T-helper 9 cell (primary cell): Measurements from ENCODE around the gene EFNA5.
"Not testable (repeated sequence)": the region's sequence is repeated elsewhere in the genome, so short reads cannot be mapped to it uniquely, and the experiment has no call there.

Source experiments
- DNase-seq: peaks from one replicate; pipeline ENCODE4 v3.0.0-alpha.2; 2020

EFNA5 gene

DNA sequence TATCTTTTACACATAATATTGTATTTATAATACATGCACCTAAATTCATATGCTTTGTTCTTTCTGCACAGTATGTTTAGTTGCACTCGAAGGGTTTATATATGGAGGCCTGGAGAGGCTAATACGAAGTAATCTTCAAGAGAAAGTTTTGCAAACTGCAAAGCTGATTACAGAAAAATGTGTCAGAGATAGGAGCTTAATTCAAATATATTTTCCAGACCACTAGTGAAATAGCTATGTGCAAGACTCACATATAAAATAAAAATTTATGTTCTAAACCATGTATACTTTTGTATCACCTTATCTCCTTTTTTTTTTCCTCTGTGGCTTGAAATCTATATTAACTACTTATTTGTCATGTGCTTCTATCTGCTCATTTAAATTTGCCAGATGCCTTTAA lies 313.8 kb downstream of the EFNA5 start:
- DNase-seq: no peak

- no peak for DNase-seq
These were observed 318.2 kb downstream of the EFNA5 start for GRCh38 chr5:107352576-107352975.

DNA sequence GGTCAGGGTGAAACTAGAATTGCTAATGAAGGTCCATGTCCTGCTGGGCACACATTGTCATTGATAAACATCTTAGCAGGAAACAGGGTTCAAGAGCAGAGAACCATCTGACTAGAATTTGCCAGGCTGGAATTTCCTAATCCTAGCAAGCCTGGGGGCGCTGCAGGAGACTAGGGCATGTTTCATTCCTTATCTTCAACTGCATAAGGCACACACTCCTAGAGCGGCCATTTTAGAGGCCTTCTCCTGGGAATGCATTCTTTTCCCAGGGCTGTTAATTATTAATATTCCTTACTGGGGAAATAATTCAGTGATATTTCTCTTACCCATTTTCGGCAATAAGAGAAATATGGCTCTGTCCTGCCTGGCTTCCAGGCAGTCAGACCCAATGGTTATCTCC lies 324.2 kb downstream of the EFNA5 start:
- not testable (repeated sequence) for DNase-seq

GRCh38 chr5:107342371-107342770 lies 328.4 kb downstream of the EFNA5 start:
- DNase-seq: no peak

GRCh38 chr5:107341376-107342084 lies 329.2 kb downstream of the EFNA5 start:
- DNase-seq: no peak

- DNase-seq: no peak
These were observed 330.1 kb downstream of the EFNA5 start for GRCh38 chr5:107340631-107341030.

- no peak for DNase-seq
These were observed 332.4 kb downstream of the EFNA5 start for GRCh38 chr5:107338335-107338734.

- DNase-seq: no peak
These were observed 333.5 kb downstream of the EFNA5 start for GRCh38 chr5:107337281-107337680.

DNA sequence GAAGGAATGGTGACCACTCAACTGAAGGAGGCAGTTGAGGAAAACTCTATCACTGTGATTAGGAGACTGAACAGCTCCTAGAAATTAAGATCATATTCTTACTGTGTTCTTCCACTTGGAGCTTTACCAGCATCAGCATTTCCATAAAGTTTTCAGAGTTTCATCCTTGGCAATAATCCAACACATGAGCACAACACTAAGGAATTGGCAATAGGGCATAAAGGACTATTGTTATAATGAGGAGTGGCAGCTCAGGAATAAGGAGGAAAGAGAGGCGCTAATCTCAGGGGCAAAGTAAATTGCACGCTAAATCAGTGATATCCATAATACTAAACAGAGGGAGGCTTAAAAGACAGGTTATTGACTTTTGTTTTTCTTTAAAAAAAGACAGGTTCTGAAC lies 338.9 kb downstream of the EFNA5 start:
- DNase-seq: no peak

- DNase-seq: no peak
These were observed 339.4 kb downstream of the EFNA5 start for GRCh38 chr5:107331312-107331711.

DNA sequence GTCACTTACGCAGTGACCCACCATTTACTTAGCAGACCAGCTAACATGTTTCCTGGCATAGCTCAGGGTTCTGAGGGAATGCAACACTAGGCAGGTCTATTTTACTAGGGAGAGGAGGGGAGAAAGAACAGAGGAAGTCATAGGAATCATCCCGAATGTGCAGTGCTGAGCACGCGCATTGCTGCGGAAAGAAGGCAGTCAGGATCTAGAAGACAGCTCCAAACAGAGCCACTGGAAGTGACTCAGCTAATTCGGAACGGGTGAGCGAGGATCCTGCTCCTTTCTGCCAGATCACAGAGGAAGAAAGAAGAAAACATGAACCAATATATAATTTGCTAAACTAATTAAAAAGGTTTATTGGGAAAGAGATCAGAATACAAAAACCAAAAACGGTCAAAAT lies 339.8 kb downstream of the EFNA5 start:
- no peak for DNase-seq

DNA sequence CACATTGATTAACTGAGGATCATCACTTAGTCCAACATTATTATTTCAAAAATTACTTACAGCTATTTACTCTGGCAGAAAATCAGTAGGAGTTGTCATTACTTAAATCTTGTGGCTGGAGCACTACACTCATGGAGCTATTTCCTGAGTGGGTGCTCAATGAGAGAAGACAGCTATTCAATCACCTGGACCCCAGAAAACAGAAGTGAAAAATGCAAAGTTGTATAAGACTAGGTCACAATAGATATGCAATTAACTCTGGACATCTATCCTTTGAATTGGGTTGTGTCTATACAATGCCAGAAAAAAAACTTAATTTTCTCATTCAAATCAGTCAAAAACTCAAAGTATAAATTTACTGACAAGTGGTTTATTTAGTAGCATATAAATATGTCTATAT lies 340.9 kb downstream of the EFNA5 start:
- DNase-seq: no peak
